ENCODE measurements around the gene PYDC1. TPM values are rescaled to one million over a fixed set of nuclear protein-coding genes. Genes with fewer than 3 reads are reported as not detected.

PYDC1 gene
- total and polyA plus RNA-seq, 10 of the 15 experiments (the other 5 are each of a cell fraction or from before 2014, with no cell fraction given) = not detected

DNA sequence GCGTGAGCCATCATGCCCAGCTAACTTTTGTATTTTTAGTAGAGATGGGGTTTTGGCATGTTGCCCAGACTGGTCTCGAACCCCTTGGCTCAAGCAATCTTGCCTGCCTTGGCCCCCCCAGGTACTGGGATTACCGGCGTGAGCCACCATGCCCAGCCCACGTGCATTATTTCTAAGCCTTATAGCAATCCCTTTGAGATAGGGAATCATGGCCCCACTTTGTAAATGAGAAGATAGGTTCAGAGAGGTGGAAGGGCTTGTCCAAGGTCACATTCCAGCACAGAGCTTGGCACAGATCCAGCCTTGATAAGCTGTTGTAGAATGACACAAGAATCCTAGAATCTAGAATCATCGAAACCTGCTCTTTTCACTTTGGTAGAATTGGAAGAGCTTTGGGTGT, 10.2 kb downstream of the PYDC1 start (continued):
- TF ChIP-seq POLR2A (IDR thresholded peaks at IDR 0.05; ENCODE audit: low read depth, low read length) (no peak), HDAC6 (IDR thresholded peaks at IDR 0.05; ENCODE audit: unreplicated experiment) (no peak), SREBF2 (IDR thresholded peaks at IDR 0.05; ENCODE audit: low read length) (no peak), RAD51 (IDR thresholded peaks at IDR 0.05) (no peak)
- TF ChIP-seq, protein P1, sequence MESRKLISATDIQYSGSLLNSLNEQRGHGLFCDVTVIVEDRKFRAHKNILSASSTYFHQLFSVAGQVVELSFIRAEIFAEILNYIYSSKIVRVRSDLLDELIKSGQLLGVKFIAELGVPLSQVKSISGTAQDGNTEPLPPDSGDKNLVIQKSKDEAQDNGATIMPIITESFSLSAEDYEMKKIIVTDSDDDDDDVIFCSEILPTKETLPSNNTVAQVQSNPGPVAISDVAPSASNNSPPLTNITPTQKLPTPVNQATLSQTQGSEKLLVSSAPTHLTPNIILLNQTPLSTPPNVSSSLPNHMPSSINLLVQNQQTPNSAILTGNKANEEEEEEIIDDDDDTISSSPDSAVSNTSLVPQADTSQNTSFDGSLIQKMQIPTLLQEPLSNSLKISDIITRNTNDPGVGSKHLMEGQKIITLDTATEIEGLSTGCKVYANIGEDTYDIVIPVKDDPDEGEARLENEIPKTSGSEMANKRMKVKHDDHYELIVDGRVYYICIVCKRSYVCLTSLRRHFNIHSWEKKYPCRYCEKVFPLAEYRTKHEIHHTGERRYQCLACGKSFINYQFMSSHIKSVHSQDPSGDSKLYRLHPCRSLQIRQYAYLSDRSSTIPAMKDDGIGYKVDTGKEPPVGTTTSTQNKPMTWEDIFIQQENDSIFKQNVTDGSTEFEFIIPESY (IDR thresholded peaks at IDR 0.05) = no peak

- intact Hi-C loops (cut with micrococcal nuclease; ENCODE audit: unreplicated experiment) = loop anchor here (5.0 kb wide), 3 partner anchors 82 to 237 kb away; partner anchors contain the start of gene ZNF843
- Histone ChIP-seq H3K9me3 (replicated peaks; ENCODE audit: control insufficient read depth, insufficient read depth, low read length) (no peaks in the 10 kb centered on the region), H3K27ac (ENCODE audit: control insufficient read depth, insufficient read depth) (no peak overlapping the region), H3K4me3 (no peak overlapping the region), H3K79me2 (ENCODE audit: control insufficient read depth, insufficient read depth, low read length) (peaks cover 3% of the 10 kb centered on the region; the same call in 1 of the 2 replicates), H3K9ac (ENCODE audit: control insufficient read depth, insufficient read depth, low read length) (no peak overlapping the region), H3K27me3 (replicated peaks in 1 of 2; ENCODE audit: control insufficient read depth in 2 of 2, insufficient read depth in 2 of 2, low read length in 1 of 2) (no peaks in the 10 kb centered on the region), H2AFZ (ENCODE audit: control insufficient read depth, low read depth, low read length) (no peak overlapping the region), H3K4me1 (ENCODE audit: control insufficient read depth, insufficient read depth, low read length) (peaks cover 24% of the 10 kb centered on the region), H3K36me3 (ENCODE audit: control insufficient read depth in 2 of 2, insufficient read depth in 2 of 2, low read length in 1 of 2) (no peaks in the 10 kb centered on the region; a peak in 1 of 4 replicates), H4K20me1 (ENCODE audit: control insufficient read depth, insufficient read depth) (no peaks in the 10 kb centered on the region), H3K4me2 (ENCODE audit: control insufficient read depth, insufficient read depth) (no peak overlapping the region)
- ChIA-PET RAD21 (ENCODE audit: unreplicated experiment) (no interaction called here), SMC1A (ENCODE audit: uncharacterized antibody, unreplicated experiment) (interaction anchor here (1.0 kb wide), 1 partner anchor 177 kb away, joined by 3 read pairs; no protein-coding TSS in a partner anchor), CTCF (interaction anchor here (0.6 to 1.0 kb wide), 2 partner anchors 14 to 663 kb away, joined by 3 to 5 read pairs; no protein-coding TSS in a partner anchor), POLR2A (interaction anchor here (0.7 kb wide), 1 partner anchor 88 kb away, joined by 6 read pairs; the partner anchor contains the start of gene KAT8)
- in situ Hi-C loops (cut with MboI) = loop anchor here (5.0 to 10.0 kb wide), 2 partner anchors 237 to 670 kb away; partner anchors contain the start of genes ZNF267 and ZNF843
- DNase-seq (ENCODE audit: low read depth, low spot score) = no peak
- ATAC-seq = no peak
- WGBS (ENCODE audit: insufficient coverage, insufficient replicate concordance, low lambda C conversion rate, missing lambda C conversion rate) = 75% methylated on average over 9 of the region's 9 CpGs
- no peak for FAIRE-seq
- no TSS peak for BruUV-seq (replicated peaks)
- no peak for TF ChIP-seq CBX3 (IDR thresholded peaks at IDR 0.05; ENCODE audit: borderline replicate concordance, low read depth)
- TF ChIP-seq DPF2 (IDR thresholded peaks at IDR 0.05) = no peak
- TF ChIP-seq ZNF217 (IDR thresholded peaks at IDR 0.05) = no peak
- TF ChIP-seq, protein P2, sequence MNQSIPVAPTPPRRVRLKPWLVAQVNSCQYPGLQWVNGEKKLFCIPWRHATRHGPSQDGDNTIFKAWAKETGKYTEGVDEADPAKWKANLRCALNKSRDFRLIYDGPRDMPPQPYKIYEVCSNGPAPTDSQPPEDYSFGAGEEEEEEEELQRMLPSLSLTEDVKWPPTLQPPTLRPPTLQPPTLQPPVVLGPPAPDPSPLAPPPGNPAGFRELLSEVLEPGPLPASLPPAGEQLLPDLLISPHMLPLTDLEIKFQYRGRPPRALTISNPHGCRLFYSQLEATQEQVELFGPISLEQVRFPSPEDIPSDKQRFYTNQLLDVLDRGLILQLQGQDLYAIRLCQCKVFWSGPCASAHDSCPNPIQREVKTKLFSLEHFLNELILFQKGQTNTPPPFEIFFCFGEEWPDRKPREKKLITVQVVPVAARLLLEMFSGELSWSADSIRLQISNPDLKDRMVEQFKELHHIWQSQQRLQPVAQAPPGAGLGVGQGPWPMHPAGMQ (IDR thresholded peaks at IDR 0.05; ENCODE audit: borderline replicate concordance) = no peak
- TF ChIP-seq, protein P3, sequence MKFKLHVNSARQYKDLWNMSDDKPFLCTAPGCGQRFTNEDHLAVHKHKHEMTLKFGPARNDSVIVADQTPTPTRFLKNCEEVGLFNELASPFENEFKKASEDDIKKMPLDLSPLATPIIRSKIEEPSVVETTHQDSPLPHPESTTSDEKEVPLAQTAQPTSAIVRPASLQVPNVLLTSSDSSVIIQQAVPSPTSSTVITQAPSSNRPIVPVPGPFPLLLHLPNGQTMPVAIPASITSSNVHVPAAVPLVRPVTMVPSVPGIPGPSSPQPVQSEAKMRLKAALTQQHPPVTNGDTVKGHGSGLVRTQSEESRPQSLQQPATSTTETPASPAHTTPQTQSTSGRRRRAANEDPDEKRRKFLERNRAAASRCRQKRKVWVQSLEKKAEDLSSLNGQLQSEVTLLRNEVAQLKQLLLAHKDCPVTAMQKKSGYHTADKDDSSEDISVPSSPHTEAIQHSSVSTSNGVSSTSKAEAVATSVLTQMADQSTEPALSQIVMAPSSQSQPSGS (IDR thresholded peaks at IDR 0.05; ENCODE audit: low read length) = no peak
- no peak for TF ChIP-seq HDAC2 (IDR thresholded peaks at IDR 0.05)
- no peak for TF ChIP-seq PML (IDR thresholded peaks at IDR 0.05; ENCODE audit: low read length)
- TF ChIP-seq BCL11A (IDR thresholded peaks at IDR 0.05; ENCODE audit: low read depth, low read length) = no peak
- no peak for TF ChIP-seq POLR2A (IDR thresholded peaks at IDR 0.05; ENCODE audit: low read depth, low read length)
- TF ChIP-seq YBX1 (IDR thresholded peaks at IDR 0.05) = no peak
- no peak for TF ChIP-seq IKZF2 (IDR thresholded peaks at IDR 0.05)
- no peak for TF ChIP-seq SIN3A (IDR thresholded peaks at IDR 0.05; ENCODE audit: low read depth, low read length)
- no peak for TF ChIP-seq EED (IDR thresholded peaks at IDR 0.05; ENCODE audit: low read depth)
- no peak for TF ChIP-seq BMI1 (IDR thresholded peaks at IDR 0.05; ENCODE audit: borderline replicate concordance)
- no peak for TF ChIP-seq MAX (IDR thresholded peaks at IDR 0.05; ENCODE audit: low read depth, low read length)
- no peak for TF ChIP-seq IKZF1 (conservative IDR thresholded peaks at IDR 0.05)
Observed at GRCh38 chr16:31204871-31205666, 11.9 kb downstream of the PYDC1 start.

Data from GM12878 (cell line).